Sigmoid colon (tissue), 4 donors: ENCODE measurements around the gene PALMD.

Source experiments
- CTCF ChIP-seq, 4 experiments: fragments of 450-650 bp in 3 of 4; fragments of 200-600 bp in 1 of 4; IDR thresholded peaks; one replicate each; pipeline ENCODE4 v1.5.1; 2016 to 2019; ENCODE audit warnings: antibody characterized with exemption in 4 of 4, mild to moderate bottlenecking in 3 of 4, moderate library complexity in 2 of 4
- POLR2AphosphoS5 ChIP-seq, 4 donors: sonication (generic); formaldehyde crosslinking; IDR thresholded peaks; one replicate each; pipeline ENCODE4 v1.6.1; 2017; ENCODE audit warnings: antibody characterized with exemption in 4 of 4

DNA sequence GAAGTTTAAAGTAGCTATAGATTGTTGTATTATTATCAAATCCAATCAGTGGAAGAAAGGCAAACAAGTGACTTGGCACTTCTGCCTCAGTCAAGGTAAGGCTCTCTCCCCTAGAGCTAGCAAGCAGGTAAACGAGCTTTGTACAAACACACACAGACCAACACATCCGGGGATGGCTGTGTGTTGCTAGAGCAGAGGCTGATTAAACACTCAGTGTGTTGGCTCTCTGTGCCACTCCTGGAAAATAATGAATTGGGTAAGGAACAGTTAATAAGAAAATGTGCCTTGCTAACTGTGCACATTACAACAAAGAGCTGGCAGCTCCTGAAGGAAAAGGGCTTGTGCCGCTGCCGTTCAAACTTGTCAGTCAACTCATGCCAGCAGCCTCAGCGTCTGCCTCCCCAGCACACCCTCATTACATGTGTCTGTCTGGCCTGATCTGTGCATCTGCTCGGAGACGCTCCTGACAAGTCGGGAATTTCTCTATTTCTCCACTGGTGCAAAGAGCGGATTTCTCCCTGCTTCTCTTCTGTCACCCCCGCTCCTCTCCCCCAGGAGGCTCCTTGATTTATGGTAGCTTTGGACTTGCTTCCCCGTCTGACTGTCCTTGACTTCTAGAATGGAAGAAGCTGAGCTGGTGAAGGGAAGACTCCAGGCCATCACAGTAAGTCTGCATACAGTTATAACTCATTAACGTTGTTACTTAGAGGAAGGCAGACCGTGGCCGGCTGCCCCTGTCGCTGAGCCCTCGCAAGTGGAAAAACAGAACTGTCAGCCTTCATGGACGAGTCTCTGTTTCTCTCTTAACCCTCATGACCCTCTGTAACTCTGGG is at the start of gene PALMD:
- TF ChIP-seq CTCF (IDR thresholded peaks at IDR 0.05) (no peak), POLR2AphosphoS5 (IDR thresholded peaks at IDR 0.05) (peak in 2 of 4 donors; percentile 18 to 22)
